Breast epithelium (tissue), 3 donors: ENCODE measurements around the gene CUL2.

Experiments used
- POLR2A ChIP-seq: fragments of 450-650 bp; IDR thresholded peaks from one replicate; pipeline ENCODE4 v1.6.1; 2016; ENCODE audit warnings: antibody characterized with exemption, mild to moderate bottlenecking, moderate library complexity
- TF ChIP-seq, protein P1 (sequence below), 3 donors: fragments of 450-650 bp; IDR thresholded peaks; one replicate each; pipeline ENCODE4 v1.5.1; 2016 to 2017; ENCODE audit warnings: antibody characterized with exemption in 3 of 3, mild to moderate bottlenecking in 3 of 3, moderate library complexity in 3 of 3

- TF ChIP-seq, protein P1, sequence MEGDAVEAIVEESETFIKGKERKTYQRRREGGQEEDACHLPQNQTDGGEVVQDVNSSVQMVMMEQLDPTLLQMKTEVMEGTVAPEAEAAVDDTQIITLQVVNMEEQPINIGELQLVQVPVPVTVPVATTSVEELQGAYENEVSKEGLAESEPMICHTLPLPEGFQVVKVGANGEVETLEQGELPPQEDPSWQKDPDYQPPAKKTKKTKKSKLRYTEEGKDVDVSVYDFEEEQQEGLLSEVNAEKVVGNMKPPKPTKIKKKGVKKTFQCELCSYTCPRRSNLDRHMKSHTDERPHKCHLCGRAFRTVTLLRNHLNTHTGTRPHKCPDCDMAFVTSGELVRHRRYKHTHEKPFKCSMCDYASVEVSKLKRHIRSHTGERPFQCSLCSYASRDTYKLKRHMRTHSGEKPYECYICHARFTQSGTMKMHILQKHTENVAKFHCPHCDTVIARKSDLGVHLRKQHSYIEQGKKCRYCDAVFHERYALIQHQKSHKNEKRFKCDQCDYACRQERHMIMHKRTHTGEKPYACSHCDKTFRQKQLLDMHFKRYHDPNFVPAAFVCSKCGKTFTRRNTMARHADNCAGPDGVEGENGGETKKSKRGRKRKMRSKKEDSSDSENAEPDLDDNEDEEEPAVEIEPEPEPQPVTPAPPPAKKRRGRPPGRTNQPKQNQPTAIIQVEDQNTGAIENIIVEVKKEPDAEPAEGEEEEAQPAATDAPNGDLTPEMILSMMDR (IDR thresholded peaks at IDR 0.05) = no peak
- TF ChIP-seq POLR2A = no peak
These were observed 86.2 kb downstream of the CUL2 start for GRCh38 chr10:35003906-35004305.
